Lower leg skin (tissue), 3 donors: ENCODE results near the gene ASF1B.

Experiments
- CTCF ChIP-seq, 3 donors: fragments of 450-650 bp; IDR thresholded peaks; one replicate each; pipeline ENCODE4 v1.5.1; 2016; ENCODE audit warnings: antibody characterized with exemption in 3 of 3, mild to moderate bottlenecking in 3 of 3, moderate library complexity in 2 of 3
- POLR2A ChIP-seq, 2 donors: fragments of 450-650 bp; IDR thresholded peaks; one replicate each; pipeline ENCODE4 v1.6.1; 2016 to 2017; ENCODE audit warnings: antibody characterized with exemption in 2 of 2, mild to moderate bottlenecking in 1 of 2, moderate library complexity in 1 of 2

GRCh38 chr19:14105680-14106079 is 30.7 kb downstream of the ASF1B start:
- no peak for TF ChIP-seq POLR2A (IDR thresholded peaks at IDR 0.05)
- no peak for TF ChIP-seq CTCF (IDR thresholded peaks at IDR 0.05)
